HUES6 (cell line): Measurements from ENCODE around the gene SSR4.
"Not testable (repeated sequence)": the region's sequence is repeated elsewhere in the genome, so short reads cannot be mapped to it uniquely, and the experiment has no call there.

ENCODE experiments used
- H3K27ac ChIP-seq: 2 replicates; pipeline ENCODE4 v1.7.0; 2013; ENCODE audit warnings: low read depth, mild to moderate bottlenecking, low read length, inconsistent platforms
- H3K27me3 ChIP-seq: 2 replicates; pipeline ENCODE4 v1.6.1; 2013; ENCODE audit warnings: low read length; ENCODE audit not compliant: control insufficient read depth, insufficient read depth
- H3K36me3 ChIP-seq: 2 replicates; pipeline ENCODE4 v1.6.1; 2013; ENCODE audit warnings: low read length; ENCODE audit not compliant: control insufficient read depth, insufficient read depth
- H3K4me1 ChIP-seq: 2 replicates; pipeline ENCODE4 v1.6.1; 2013; ENCODE audit warnings: low read length; ENCODE audit not compliant: control insufficient read depth, insufficient read depth
- H3K4me3 ChIP-seq: 2 replicates; pipeline ENCODE4 v1.5.1; 2013; ENCODE audit warnings: low read depth, low read length
- H3K9ac ChIP-seq: one replicate; pipeline ENCODE4 v1.6.1; 2013; ENCODE audit warnings: mild to moderate bottlenecking, low read length
- H3K9me3 ChIP-seq: 2 replicates; pipeline ENCODE4 v1.6.1; 2013; ENCODE audit warnings: low read depth, low read length; ENCODE audit not compliant: control insufficient read depth, insufficient read depth

The SSR4 gene

GRCh38 chrX:153794018-153794896 lies at the start of gene SSR4, which contains the start of gene IDH3G:
Gene SSR4, plus strand, starts transcription at chrX:153794668. Its CDS starts 20 bp downstream, at chrX:153794688.
Gene IDH3G, minus strand, starts transcription at chrX:153794375. Its CDS starts 49 bp downstream, at chrX:153794326.
- H3K27me3 ChIP-seq = no peaks in the 10 kb centered on the region
- peaks cover 20% of the 10 kb centered on the region; the same call in 1 of the 2 replicates for H3K9me3 ChIP-seq
- H3K36me3 ChIP-seq = peaks cover 35% of the 10 kb centered on the region
- H3K4me1 ChIP-seq = peaks cover 15% of the 10 kb centered on the region
- H3K4me3 ChIP-seq = peak within 1 kb of the TSS; percentile 81
- peak within 1 kb of the TSS; percentile 90 for H3K27ac ChIP-seq
- H3K9ac ChIP-seq = peak within 1 kb of the TSS; percentile 93

- H3K27ac ChIP-seq, H3K4me1 ChIP-seq, H3K9ac ChIP-seq, H3K9me3 ChIP-seq, H3K4me3 ChIP-seq, H3K36me3 ChIP-seq, H3K27me3 ChIP-seq: not testable (repeated sequence)
These were observed 49.4 kb upstream of the SSR4 start for GRCh38 chrX:153745067-153745433.

- no peak overlapping the region for H3K4me3 ChIP-seq
- H3K9me3 ChIP-seq = peaks cover 9% of the 10 kb centered on the region; the same call in 1 of the 2 replicates
- no peak overlapping the region for H3K9ac ChIP-seq
- H3K36me3 ChIP-seq = no peaks in the 10 kb centered on the region
- H3K4me1 ChIP-seq = peaks cover 4% of the 10 kb centered on the region; the same call in 1 of the 2 replicates
- H3K27ac ChIP-seq = no peak overlapping the region
- H3K27me3 ChIP-seq = no peaks in the 10 kb centered on the region
These were observed 48.1 kb upstream of the SSR4 start for GRCh38 chrX:153746359-153746758.

DNA sequence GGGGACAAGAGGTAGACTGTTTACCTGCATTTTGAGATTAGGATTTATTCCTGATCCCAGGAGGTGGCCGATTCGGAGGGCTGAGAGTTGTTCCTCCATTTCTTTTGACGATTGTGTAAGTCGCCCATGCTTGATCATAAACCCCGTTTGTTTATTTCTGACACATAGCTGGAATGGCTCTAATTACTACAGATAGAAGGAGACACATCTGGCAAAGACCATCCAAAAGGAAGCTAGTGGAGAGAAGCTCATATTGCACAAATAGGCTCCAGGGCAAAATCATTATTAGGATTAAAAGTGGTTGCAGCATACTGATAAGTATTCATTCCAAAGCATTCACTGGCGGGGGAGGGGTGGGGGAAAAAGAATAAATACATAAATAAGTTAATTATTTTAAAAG lies 47.5 kb upstream of the SSR4 start:
- H3K4me1 ChIP-seq, H3K36me3 ChIP-seq, H3K9ac ChIP-seq, H3K27me3 ChIP-seq, H3K4me3 ChIP-seq, H3K27ac ChIP-seq: not testable (repeated sequence)
- peaks cover 11% of the 10 kb centered on the region; the same call in 1 of the 2 replicates for H3K9me3 ChIP-seq

- not testable (repeated sequence) for H3K36me3 ChIP-seq, H3K4me3 ChIP-seq, H3K4me1 ChIP-seq, H3K27ac ChIP-seq, H3K27me3 ChIP-seq, H3K9ac ChIP-seq
- H3K9me3 ChIP-seq = peaks cover 13% of the 10 kb centered on the region; the same call in 1 of the 2 replicates
These were observed 45.5 kb upstream of the SSR4 start for GRCh38 chrX:153749017-153749416.

GRCh38 chrX:153750127-153750774 lies 44.2 kb upstream of the SSR4 start:
- H3K27ac ChIP-seq = no peak overlapping the region
- H3K4me1 ChIP-seq = no peaks in the 10 kb centered on the region
- H3K4me3 ChIP-seq = no peak overlapping the region
- H3K27me3 ChIP-seq = no peaks in the 10 kb centered on the region
- peaks cover 13% of the 10 kb centered on the region; the same call in 1 of the 2 replicates for H3K9me3 ChIP-seq
- no peaks in the 10 kb centered on the region for H3K36me3 ChIP-seq
- no peak overlapping the region for H3K9ac ChIP-seq

- H3K27me3 ChIP-seq = no peaks in the 10 kb centered on the region
- no peak overlapping the region for H3K9ac ChIP-seq
- H3K4me1 ChIP-seq = no peaks in the 10 kb centered on the region
- no peak overlapping the region for H3K4me3 ChIP-seq
- H3K27ac ChIP-seq = no peak overlapping the region
- peaks cover 17% of the 10 kb centered on the region for H3K9me3 ChIP-seq
- H3K36me3 ChIP-seq = no peaks in the 10 kb centered on the region
These were observed 39.3 kb upstream of the SSR4 start for GRCh38 chrX:153755136-153755535.

DNA sequence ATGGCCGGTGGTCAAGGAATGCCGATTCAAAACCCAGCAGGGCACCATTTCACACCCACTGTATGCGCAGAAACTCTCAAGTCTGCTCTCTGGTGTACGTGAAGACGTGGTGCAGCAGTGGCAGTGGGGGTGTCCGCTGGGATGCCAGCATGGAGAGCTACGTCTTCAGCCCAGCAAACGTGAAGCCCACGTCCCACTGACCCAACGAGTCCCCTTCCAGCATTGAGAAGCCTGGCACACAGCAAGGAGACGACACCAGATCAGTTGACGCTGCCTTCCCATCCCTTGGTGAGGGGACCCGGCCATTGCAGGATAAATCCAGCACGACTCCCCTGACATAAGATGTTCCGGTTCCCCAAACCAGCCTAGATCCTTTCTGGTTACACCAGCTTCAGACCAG lies 32.6 kb upstream of the SSR4 start:
- no peak overlapping the region for H3K9ac ChIP-seq
- H3K9me3 ChIP-seq = peaks cover 12% of the 10 kb centered on the region; the same call in 1 of the 2 replicates
- H3K36me3 ChIP-seq = no peaks in the 10 kb centered on the region
- H3K27ac ChIP-seq = no peak overlapping the region
- no peaks in the 10 kb centered on the region for H3K27me3 ChIP-seq
- peaks cover 26% of the 10 kb centered on the region for H3K4me1 ChIP-seq
- no peak overlapping the region for H3K4me3 ChIP-seq

DNA sequence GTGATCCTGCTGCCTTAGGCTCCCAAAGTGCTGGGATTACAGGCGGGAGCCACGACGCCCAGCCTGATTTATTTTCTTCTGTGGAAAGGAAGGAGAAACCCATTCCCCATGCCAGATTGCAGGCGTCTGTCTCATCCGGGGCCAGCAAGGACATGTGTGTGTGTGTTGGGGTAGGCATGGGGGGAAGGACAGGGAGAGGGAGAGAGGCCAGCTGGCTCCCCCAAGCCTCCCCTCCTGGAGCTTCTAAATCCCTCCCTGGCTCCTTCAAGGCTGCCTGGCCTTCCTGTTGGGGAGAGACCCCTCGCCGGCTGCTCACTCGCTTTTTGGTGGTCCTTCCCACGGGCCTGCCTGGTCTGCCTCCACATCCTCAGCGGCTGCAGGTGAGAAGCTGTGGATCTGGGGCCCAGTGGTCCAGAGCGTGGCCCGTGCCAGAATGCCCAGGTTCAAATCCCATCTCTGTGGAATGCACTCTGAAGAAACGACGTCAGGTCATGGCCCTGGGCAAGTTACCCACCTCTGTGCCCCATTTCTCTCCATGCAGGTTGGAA lies 31.8 kb upstream of the SSR4 start:
- Histone ChIP-seq H3K4me3 (no peak overlapping the region), H3K9me3 (peaks cover 15% of the 10 kb centered on the region; the same call in 1 of the 2 replicates), H3K27ac (no peak overlapping the region), H3K4me1 (peaks cover 30% of the 10 kb centered on the region), H3K9ac (no peak overlapping the region), H3K27me3 (no peaks in the 10 kb centered on the region), H3K36me3 (no peaks in the 10 kb centered on the region)

DNA sequence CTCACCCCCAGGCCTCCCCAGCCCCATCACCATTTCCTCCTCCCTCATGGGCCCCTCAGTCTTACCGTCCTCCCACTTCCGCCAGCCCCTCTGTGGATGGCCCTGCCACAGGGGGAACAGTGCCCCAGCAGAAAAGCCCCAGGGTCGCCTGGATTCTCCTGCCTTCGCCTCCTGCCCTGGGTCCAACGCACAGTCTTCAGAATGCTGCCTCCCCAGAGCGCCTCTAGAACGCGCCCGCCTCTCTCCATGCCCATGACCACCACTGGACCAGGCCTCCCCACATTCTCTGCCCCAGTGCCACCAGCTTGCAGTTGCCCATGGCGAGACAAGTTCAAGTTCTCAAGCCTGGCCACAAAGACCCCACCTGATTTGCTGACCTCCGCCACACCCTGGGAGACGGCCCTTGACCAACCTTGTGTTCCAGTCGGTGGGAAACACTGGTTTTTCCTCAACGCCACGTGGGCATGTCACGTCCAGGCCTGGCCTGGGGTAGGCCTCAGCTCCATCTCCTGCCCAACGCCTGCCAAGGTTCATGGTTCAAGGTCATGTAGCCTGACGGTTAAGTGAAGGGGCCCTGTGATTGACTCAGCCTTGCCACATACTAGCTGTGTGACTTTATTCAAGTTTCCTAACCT lies 31.1 kb upstream of the SSR4 start:
- H3K27ac ChIP-seq = no peak overlapping the region

More for the DNA sequence above, 31.1 kb upstream of the SSR4 start:
- H3K9ac ChIP-seq = no peak overlapping the region
- H3K27me3 ChIP-seq = no peaks in the 10 kb centered on the region
- no peak overlapping the region for H3K4me3 ChIP-seq
- peaks cover 17% of the 10 kb centered on the region; the same call in 1 of the 2 replicates for H3K9me3 ChIP-seq
- no peaks in the 10 kb centered on the region for H3K36me3 ChIP-seq
- H3K4me1 ChIP-seq = peaks cover 30% of the 10 kb centered on the region
